Measurements from ENCODE around the gene PTPRA. TPM values are rescaled to one million over a fixed set of nuclear protein-coding genes. Genes with fewer than 3 reads are reported as not detected.
A peak's percentile ranks its signal among the peaks of the same experiment; 100 is the strongest.
"Not testable (repeated sequence)": the region's sequence is repeated elsewhere in the genome, so short reads cannot be mapped to it uniquely, and the experiment has no call there.

Gene PTPRA
- total and polyA plus RNA-seq, 5 donors = 11.8 to 37.5 (median 34.2) TPM

DNA sequence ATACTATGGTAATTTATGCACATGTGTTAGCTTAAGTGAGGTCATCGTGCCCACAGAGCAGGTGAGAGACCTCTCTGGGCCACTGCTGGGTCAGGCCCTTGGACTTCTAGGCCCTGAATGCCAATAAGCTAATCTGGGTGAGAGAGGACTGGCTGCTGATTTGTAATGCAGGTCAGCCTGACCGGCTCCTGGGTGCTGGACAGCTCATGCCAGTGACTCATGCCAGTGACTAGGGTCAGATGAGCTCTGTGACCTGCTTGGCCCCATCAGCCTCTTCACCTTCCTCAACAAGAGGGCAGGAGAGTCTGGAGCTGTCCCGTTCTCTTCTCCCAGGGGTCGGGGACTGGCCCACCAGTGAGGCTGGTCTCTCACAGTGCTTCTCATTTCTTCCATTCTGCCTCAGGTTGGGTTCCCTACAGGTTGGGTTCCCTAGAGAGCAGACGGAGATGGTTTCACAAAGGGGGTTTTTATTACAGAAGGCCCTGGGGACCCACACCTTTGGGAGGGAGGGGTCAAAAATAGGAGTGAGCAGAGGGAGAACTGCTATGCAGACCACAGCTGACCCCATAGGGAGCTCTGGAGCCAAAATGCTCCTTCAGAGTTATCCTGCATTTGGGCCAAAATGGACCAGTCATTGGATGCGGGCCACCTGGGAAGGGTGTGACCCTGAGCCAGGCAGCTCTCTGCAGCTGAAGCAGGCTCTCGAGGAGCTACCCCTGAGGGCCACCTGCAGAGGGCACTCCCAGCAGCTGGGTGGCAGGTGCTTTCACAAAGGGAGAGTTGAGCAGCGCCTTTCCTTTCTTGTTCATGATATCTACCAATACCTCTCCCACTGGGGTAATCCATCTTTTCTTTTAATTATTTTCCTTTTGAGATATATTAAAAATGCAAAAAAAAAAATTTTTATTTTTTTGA is 196.0 kb downstream of the PTPRA start:
- 82% methylated on average over 8 of the region's 8 CpGs for WGBS
- H3K27me3 ChIP-seq (ENCODE audit: control insufficient read depth, insufficient read depth) = no peaks in the 10 kb centered on the region
- no peak overlapping the region for H3K4me3 ChIP-seq (ENCODE audit: low read length)
- DNase-seq (no peak), ATAC-seq (no peak)
- H3K9me3 ChIP-seq (ENCODE audit: control insufficient read depth, low read length) = no peaks in the 10 kb centered on the region
- no peak overlapping the region for H3K27ac ChIP-seq (ENCODE audit: low read length)
- no peaks in the 10 kb centered on the region for H3K4me1 ChIP-seq (ENCODE audit: control insufficient read depth, insufficient read depth, low read length)
- intact Hi-C loops (cut with DNase I) = no loop called here

DNA sequence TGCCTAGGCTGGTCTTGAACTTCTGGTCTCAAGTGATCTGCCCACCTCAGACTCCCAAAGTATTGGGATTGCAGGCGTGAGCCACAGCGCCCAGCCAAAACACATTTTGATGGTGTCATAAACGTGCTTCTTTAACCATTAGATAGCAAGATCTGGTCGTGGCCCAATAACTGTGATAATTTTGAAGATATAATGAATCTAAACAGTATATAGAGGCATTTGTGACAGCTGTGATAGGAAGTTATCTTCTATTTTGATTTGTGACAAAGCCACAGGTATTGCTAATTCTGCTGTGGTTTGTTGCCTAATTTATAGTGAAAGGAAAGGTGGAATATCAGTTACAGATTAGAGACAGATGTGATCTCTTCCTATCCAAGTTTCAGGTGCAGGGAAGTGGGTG is 197.4 kb downstream of the PTPRA start:
- no peak overlapping the region for H3K27ac ChIP-seq (ENCODE audit: low read length)
- no peaks in the 10 kb centered on the region for H3K9me3 ChIP-seq (ENCODE audit: control insufficient read depth, low read length)
- DNase-seq = no peak
- H3K4me1 ChIP-seq (ENCODE audit: control insufficient read depth, insufficient read depth, low read length) = no peaks in the 10 kb centered on the region
- no peaks in the 10 kb centered on the region for H3K27me3 ChIP-seq (ENCODE audit: control insufficient read depth, insufficient read depth)
- WGBS = 80% methylated on average over 4 of the region's 4 CpGs
- intact Hi-C loops (cut with DNase I) = no loop called here
- no peak for ATAC-seq
- H3K4me3 ChIP-seq (ENCODE audit: low read length) = no peak overlapping the region

GRCh38 chr20:3071266-3071609 is 198.0 kb downstream of the PTPRA start:
- Histone ChIP-seq H3K9me3 (ENCODE audit: control insufficient read depth, low read length) (no peaks in the 10 kb centered on the region), H3K27me3 (ENCODE audit: control insufficient read depth, insufficient read depth) (no peaks in the 10 kb centered on the region), H3K27ac (ENCODE audit: low read length) (no peak overlapping the region), H3K4me3 (ENCODE audit: low read length) (no peak overlapping the region), H3K4me1 (ENCODE audit: control insufficient read depth, insufficient read depth, low read length) (no peaks in the 10 kb centered on the region)
- ATAC-seq (peak in 1 of 2 donors; percentile 13), DNase-seq (no peak)
- WGBS = 73% methylated on average over 16 of the region's 16 CpGs
- intact Hi-C loops (cut with DNase I) = no loop called here

GRCh38 chr20:3071610-3072529 is 198.6 kb downstream of the PTPRA start, which contains the start of gene OXT:
TSS of gene OXT (plus strand) at chr20:3071620. CDS start at chr20:3071656, 36 bp downstream.
- DNase-seq (peak; percentile 68 to 85 (median 83)), ATAC-seq (peak; percentile 83 to 91)
- intact Hi-C loops (cut with DNase I) = no loop called here
- Histone ChIP-seq H3K4me3 (ENCODE audit: low read length) (peak within 1 kb of the TSS; percentile 47), H3K4me1 (ENCODE audit: control insufficient read depth, insufficient read depth, low read length) (no peaks in the 10 kb centered on the region), H3K27ac (ENCODE audit: low read length) (no peak within 1 kb of the TSS), H3K9me3 (ENCODE audit: control insufficient read depth, low read length) (no peaks in the 10 kb centered on the region), H3K27me3 (ENCODE audit: control insufficient read depth, insufficient read depth) (no peaks in the 10 kb centered on the region)
- WGBS = 8% methylated on average over 95 of the region's 95 CpGs

DNA sequence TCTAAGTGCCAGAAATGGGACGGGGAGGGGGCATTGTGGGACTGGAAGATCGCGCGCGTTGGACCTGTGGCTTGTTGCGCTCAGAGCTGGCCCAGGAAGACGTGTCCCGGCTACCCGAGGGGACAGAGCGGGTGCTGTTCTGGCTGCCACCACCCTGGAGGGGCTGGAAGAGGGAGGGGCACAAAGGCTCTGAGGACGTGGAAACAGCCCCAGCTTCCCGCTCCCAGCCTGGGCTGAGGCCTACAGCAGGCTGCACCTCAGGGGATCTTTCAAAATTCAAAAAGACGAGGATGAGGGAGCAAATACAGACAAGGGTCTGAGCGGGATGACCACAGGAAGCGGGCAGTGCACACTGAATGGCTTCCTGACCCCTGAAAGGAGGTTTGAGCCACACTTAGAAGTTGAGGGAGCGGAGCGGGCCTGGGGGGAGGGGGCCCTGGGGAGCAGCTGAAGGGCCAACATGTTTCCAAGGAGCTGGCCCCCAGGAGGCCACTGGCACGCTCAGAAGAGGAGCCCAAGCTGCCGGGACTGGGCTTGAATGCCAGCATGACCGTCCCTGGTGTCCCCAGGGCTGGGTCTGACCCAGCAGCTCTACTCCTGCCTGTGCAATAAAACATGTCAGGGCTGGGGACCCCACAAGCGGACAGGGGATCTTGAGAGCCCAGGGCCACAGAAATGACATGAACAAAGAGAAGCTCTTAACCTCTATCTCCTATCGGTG is 199.4 kb downstream of the PTPRA start:
- H3K4me3 ChIP-seq (ENCODE audit: low read length) = peak overlapping the region; percentile 47
- whole genome bisulfite sequencing = 76% methylated on average over 22 of the region's 22 CpGs
- no peaks in the 10 kb centered on the region for H3K27me3 ChIP-seq (ENCODE audit: control insufficient read depth, insufficient read depth)

DNA sequence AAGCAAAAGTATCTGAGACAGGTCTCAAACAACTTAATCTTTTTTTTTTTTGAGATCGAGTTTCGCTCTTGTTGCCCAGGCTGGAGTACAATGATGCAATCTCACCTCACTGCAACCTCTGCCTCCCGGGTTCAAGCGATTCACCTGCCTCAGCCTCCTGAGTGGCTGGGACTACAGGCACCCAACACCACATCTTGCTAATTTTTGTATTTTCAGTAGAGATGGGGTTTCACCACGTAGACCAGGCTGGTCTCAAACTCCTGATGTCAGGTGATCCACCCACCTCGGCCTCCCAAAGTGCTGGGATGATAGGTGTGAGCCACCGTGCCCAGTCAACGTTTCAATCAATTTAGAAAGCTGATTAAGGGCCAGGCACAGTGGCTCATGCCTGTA is 200.0 kb downstream of the PTPRA start:
- H3K9me3 ChIP-seq (ENCODE audit: control insufficient read depth, low read length); H3K4me1 ChIP-seq (ENCODE audit: control insufficient read depth, insufficient read depth, low read length); intact Hi-C loops (cut with DNase I); H3K27me3 ChIP-seq (ENCODE audit: control insufficient read depth, insufficient read depth); H3K27ac ChIP-seq (ENCODE audit: low read length); ATAC-seq; DNase-seq; H3K4me3 ChIP-seq (ENCODE audit: low read length): not testable (repeated sequence)
- WGBS = 93% methylated on average over 8 of the region's 8 CpGs

More for the DNA sequence above, 199.4 kb downstream of the PTPRA start:
- Histone ChIP-seq H3K4me1 (ENCODE audit: control insufficient read depth, insufficient read depth, low read length) (no peaks in the 10 kb centered on the region), H3K9me3 (ENCODE audit: control insufficient read depth, low read length) (no peaks in the 10 kb centered on the region), H3K27ac (ENCODE audit: low read length) (no peak overlapping the region)
- intact Hi-C loops (cut with DNase I) = no loop called here
- ATAC-seq (peak in 1 of 2 donors; percentile 35), DNase-seq (no peak)

- no peaks in the 10 kb centered on the region for H3K9me3 ChIP-seq (ENCODE audit: control insufficient read depth, low read length)
- intact Hi-C loops (cut with DNase I) = no loop called here
- H3K27ac ChIP-seq (ENCODE audit: low read length) = no peak overlapping the region
- ATAC-seq (no peak), DNase-seq (no peak)
- H3K4me3 ChIP-seq (ENCODE audit: low read length) = no peak overlapping the region
- H3K27me3 ChIP-seq (ENCODE audit: control insufficient read depth, insufficient read depth) = no peaks in the 10 kb centered on the region
- 72% methylated on average over 6 of the region's 6 CpGs for WGBS
- H3K4me1 ChIP-seq (ENCODE audit: control insufficient read depth, insufficient read depth, low read length) = no peaks in the 10 kb centered on the region
Measured at GRCh38 chr20:3074812-3075211, 201.5 kb downstream of the PTPRA start.

DNA sequence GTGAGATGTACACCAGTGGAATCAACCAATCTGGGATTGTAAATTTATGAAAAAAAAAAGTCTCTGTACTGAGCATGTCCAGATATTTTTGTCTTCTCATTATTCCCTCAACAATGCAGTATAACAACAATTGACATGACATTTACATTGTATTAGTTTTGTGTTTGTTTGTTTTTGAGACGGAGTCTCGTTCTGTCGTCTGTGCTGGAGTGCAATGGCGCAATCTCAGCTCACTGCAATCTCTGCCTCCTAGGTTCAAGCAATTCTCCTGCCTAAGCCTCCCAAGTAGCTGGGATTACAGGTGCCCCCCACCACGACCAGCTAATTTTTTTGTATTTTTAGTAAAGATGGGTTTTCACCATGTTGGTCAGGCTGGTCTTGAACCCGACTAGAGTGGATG is 202.0 kb downstream of the PTPRA start:
- H3K4me1 ChIP-seq (ENCODE audit: control insufficient read depth, insufficient read depth, low read length); H3K27me3 ChIP-seq (ENCODE audit: control insufficient read depth, insufficient read depth); H3K9me3 ChIP-seq (ENCODE audit: control insufficient read depth, low read length); H3K4me3 ChIP-seq (ENCODE audit: low read length); ATAC-seq; intact Hi-C loops (cut with DNase I); H3K27ac ChIP-seq (ENCODE audit: low read length); DNase-seq: not testable (repeated sequence)
- 88% methylated on average over 6 of the region's 6 CpGs for WGBS

- Histone ChIP-seq H3K27ac (ENCODE audit: low read length) (no peak overlapping the region), H3K27me3 (ENCODE audit: control insufficient read depth, insufficient read depth) (no peaks in the 10 kb centered on the region), H3K9me3 (ENCODE audit: control insufficient read depth, low read length) (no peaks in the 10 kb centered on the region), H3K4me3 (ENCODE audit: low read length) (no peak overlapping the region), H3K4me1 (ENCODE audit: control insufficient read depth, insufficient read depth, low read length) (no peaks in the 10 kb centered on the region)
- ATAC-seq (no peak), DNase-seq (no peak)
- intact Hi-C loops (cut with DNase I) = no loop called here
- WGBS = 79% methylated on average over 4 of the region's 4 CpGs
Measured at GRCh38 chr20:3077618-3078134, 204.4 kb downstream of the PTPRA start.

- H3K27ac ChIP-seq (ENCODE audit: low read length) = no peak overlapping the region
- DNase-seq = peak; percentile 82 to 86 (median 84)
- WGBS = 53% methylated on average over 6 of the region's 6 CpGs
- intact Hi-C loops (cut with DNase I) = no loop called here
- H3K9me3 ChIP-seq (ENCODE audit: control insufficient read depth, low read length) = no peaks in the 10 kb centered on the region
- no peak overlapping the region for H3K4me3 ChIP-seq (ENCODE audit: low read length)
- ATAC-seq = peak; percentile 82 to 89
- no peaks in the 10 kb centered on the region for H3K4me1 ChIP-seq (ENCODE audit: control insufficient read depth, insufficient read depth, low read length)
- H3K27me3 ChIP-seq (ENCODE audit: control insufficient read depth, insufficient read depth) = no peaks in the 10 kb centered on the region
Measured at GRCh38 chr20:3080939-3081388, 207.7 kb downstream of the PTPRA start.

Measured in right cardiac atrium (tissue), 5 donors.